Bronchial epithelial cell (primary cell): ENCODE data around the gene ADGRV1. TPM values are rescaled to one million over a fixed set of nuclear protein-coding genes. Genes with fewer than 3 reads are reported as not detected.

Experiments used
- DNase-seq: peaks from one replicate; pipeline ENCODE4 v3.0.0-alpha.2; 2010; ENCODE audit warnings: low read depth
- FAIRE-seq: peaks from 2 replicates; lab custom pipeline; 2011; peaks lifted over from hg19 to GRCh38; lab: Jason Lieb, UNC
- H3K27me3 ChIP-seq: 2 replicates; pipeline ENCODE4 v1.5.1; 2011; ENCODE audit warnings: low read length; ENCODE audit not compliant: control insufficient read depth, insufficient read depth
- H3K36me3 ChIP-seq: 2 replicates; pipeline ENCODE4 v1.5.1; 2011; ENCODE audit warnings: low read length; ENCODE audit not compliant: control insufficient read depth, insufficient read depth
- H3K4me3 ChIP-seq: 2 replicates; pipeline ENCODE4 v1.5.1; 2011; ENCODE audit warnings: mild to moderate bottlenecking, low read depth, low read length, control low read depth
- total RNA-seq: library from RNA; depleted of rRNA; stranded (reverse); fragments of >200 nt; gene quantifications from 2 replicates; pipeline ENCODE4 v1.2.1, GENCODE V29; 2014
- TF ChIP-seq, protein P1 (sequence below): IDR thresholded peaks from 2 replicates; pipeline ENCODE4 v1.5.1; 2011; ENCODE audit warnings: mild to moderate bottlenecking, moderate library complexity, low read length, control low read depth, inconsistent platforms; ENCODE audit not compliant: insufficient read depth, severe bottlenecking

Gene ADGRV1
- total RNA-seq, 1 donor from 2014 or later: 1.6 TPM

DNA sequence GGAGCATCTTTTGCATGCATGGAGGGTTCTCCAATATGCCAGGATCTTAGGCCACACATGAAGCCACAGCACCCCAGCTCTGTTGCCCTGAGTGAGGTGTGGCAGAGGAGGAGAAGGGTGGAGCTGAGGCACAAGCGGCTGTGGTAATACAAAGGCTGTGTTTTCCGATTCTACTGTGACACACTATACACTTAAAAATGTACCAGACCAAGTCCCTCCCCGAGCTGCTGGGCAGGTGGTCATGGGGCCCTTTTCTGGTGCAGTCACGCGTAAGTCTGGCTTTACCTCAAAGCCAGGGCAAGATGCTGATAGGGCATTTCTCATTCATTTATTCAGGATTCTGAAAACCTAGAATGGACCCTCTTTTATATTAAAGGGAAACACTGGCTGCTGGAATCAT is 3.7 kb downstream of the ADGRV1 start:
- no peak overlapping the region for H3K4me3 ChIP-seq
- FAIRE-seq: no peak
- H3K27me3 ChIP-seq: peaks cover 4% of the 10 kb centered on the region
- TF ChIP-seq, protein P1, sequence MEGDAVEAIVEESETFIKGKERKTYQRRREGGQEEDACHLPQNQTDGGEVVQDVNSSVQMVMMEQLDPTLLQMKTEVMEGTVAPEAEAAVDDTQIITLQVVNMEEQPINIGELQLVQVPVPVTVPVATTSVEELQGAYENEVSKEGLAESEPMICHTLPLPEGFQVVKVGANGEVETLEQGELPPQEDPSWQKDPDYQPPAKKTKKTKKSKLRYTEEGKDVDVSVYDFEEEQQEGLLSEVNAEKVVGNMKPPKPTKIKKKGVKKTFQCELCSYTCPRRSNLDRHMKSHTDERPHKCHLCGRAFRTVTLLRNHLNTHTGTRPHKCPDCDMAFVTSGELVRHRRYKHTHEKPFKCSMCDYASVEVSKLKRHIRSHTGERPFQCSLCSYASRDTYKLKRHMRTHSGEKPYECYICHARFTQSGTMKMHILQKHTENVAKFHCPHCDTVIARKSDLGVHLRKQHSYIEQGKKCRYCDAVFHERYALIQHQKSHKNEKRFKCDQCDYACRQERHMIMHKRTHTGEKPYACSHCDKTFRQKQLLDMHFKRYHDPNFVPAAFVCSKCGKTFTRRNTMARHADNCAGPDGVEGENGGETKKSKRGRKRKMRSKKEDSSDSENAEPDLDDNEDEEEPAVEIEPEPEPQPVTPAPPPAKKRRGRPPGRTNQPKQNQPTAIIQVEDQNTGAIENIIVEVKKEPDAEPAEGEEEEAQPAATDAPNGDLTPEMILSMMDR: no peak
- H3K36me3 ChIP-seq: no peaks in the 10 kb centered on the region
- DNase-seq: no peak

DNA sequence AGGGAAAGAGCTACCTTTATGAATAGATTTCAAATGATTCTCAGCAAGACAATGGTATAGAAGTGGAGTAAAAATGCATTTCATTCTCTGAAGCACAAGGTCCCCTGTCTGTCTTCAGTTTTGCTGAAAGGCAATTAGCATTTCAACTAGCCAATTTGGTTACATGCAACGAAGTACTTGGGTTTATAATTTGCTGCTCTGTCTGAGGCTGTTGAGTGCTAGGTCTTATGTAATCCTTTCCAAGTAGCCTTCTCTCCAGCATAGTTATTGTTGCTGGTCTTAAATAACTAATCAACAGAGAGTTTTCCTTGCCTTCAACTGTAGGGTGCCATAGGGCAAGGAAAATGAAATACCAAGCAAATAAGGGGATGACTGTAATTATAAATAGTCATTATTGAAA is 4.5 kb downstream of the ADGRV1 start:
- TF ChIP-seq, protein P1: no peak
- DNase-seq: no peak
- no peaks in the 10 kb centered on the region for H3K27me3 ChIP-seq
- FAIRE-seq: no peak
- no peaks in the 10 kb centered on the region for H3K36me3 ChIP-seq
- no peak overlapping the region for H3K4me3 ChIP-seq

DNA sequence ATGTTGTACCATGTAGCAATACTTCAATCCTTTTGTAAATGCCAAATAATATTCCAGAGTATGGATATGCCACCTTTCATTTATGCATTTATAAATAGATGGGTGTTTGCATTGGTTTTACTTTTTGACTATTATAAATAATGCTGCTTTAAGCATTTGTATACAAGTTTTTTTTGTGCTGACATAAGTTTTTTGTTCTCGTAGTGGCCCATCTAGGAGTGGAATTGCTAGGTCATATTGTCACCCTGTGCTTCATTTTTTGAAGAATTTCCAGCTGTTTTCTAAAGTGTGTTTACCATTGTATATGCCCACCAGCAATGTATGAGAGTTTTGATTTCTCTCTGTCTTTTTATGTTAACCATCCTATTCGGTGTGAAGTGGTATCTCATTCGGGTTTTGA is 6.9 kb downstream of the ADGRV1 start:
- FAIRE-seq (no peak), DNase-seq (no peak)
- TF ChIP-seq, protein P1: no peak
- Histone ChIP-seq H3K36me3 (no peaks in the 10 kb centered on the region), H3K4me3 (no peak overlapping the region), H3K27me3 (no peaks in the 10 kb centered on the region)

DNA sequence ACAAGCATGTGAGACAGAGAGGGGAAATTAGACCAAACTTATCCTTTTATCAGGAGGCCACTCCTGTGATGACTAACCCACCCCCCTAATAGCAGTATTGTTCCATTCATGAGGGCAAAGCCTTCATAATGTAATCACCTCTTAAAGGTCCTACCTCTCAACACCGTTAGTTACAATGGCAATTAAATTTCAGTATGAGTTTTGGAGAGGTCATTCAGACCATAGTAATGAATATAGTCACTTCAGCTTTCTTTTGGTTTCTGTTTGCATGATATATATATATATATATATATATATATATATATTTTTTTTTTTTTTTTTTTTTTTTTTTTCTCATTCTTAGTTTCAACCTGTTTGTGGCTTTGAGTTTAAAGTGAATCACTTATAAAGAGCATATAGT is 10.5 kb downstream of the ADGRV1 start:
- FAIRE-seq (no peak), DNase-seq (no peak)
- Histone ChIP-seq H3K4me3 (no peak overlapping the region), H3K36me3 (no peaks in the 10 kb centered on the region), H3K27me3 (no peaks in the 10 kb centered on the region)
- TF ChIP-seq, protein P1: no peak

DNA sequence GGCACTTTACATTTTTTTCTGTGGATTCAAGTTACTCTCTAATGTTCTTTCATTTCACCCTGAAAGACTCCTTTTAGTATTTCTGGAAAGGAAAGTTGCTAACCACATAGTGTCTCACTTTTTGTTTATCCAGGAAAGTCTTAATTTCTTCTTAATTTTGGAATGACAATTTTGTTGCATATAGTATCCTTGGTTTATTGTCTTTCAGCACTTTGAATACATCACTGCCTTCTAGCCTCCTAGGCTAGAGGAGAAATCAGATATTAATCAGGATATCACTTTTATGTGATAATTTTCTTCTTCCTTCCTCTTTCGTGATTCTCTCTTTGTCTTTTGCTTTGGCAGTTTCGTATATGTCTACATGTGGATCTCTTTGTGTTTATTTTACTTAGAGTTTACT is 11.4 kb downstream of the ADGRV1 start:
- no peaks in the 10 kb centered on the region for H3K27me3 ChIP-seq
- no peak for FAIRE-seq
- DNase-seq: no peak
- no peaks in the 10 kb centered on the region for H3K36me3 ChIP-seq
- TF ChIP-seq, protein P1: no peak
- no peak overlapping the region for H3K4me3 ChIP-seq

DNA sequence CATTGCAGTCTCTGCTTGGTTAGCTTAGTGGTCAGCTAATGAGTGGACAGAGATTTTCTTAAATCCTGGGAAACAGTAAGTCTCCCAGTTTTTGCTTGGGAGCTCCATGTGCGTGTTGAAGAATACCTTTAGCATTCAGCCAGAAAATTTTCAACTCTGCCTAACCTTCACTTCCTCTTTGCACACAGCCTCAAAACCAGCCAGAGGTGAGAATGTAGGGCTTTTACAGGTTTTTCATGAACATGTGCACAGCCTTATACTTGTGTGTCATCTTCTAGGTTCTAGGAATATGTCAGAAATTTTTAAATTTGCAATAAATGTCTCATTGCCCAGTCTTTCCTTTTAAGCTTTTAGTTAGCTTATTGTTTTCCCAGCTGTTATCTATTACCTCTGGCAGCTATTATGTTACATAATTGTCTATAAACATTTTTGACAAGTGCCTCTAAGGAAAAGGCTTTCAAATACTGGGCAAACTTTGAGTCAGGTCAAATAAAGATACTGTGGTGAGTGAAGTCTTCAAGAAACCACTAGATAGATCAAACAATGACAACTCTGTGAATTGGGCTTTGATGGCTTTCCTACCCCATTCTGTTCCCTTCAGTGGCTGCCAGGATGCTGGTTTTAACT is 12.7 kb downstream of the ADGRV1 start:
- Histone ChIP-seq H3K36me3 (no peaks in the 10 kb centered on the region), H3K27me3 (no peaks in the 10 kb centered on the region), H3K4me3 (no peak overlapping the region)
- TF ChIP-seq, protein P1: no peak
- FAIRE-seq: no peak
- DNase-seq: no peak
